Liver (tissue), 9 donors: Measurements from ENCODE around the gene GUCA2A. TPM values are rescaled to one million over a fixed set of nuclear protein-coding genes. Genes with fewer than 3 reads are reported as not detected.

ENCODE experiments used
- DNase-seq: peaks from one replicate; pipeline ENCODE4 v3.0.0-alpha.2; 2017; ENCODE audit warnings: low spot score
- H3K27ac ChIP-seq, 2 donors: one replicate each; pipeline ENCODE4 v1.7.0; 2013; ENCODE audit warnings: inconsistent platforms in 2 of 2, low read length in 2 of 2, control low read depth in 1 of 2, low read depth in 1 of 2, mild to moderate bottlenecking in 1 of 2
- H3K27me3 ChIP-seq, 4 donors: one replicate each; pipeline versions ENCODE4 v1.6.1 to v1.7.0; 2013; ENCODE audit warnings: low read length in 3 of 4, inconsistent platforms in 1 of 4, mild to moderate bottlenecking in 1 of 4, moderate library complexity in 1 of 4; ENCODE audit not compliant: control insufficient read depth in 4 of 4, insufficient read depth in 4 of 4
- H3K36me3 ChIP-seq, 4 donors: one replicate each; pipeline versions ENCODE4 v1.6.1 to v1.7.0; 2013; ENCODE audit warnings: low read length in 3 of 4, mild to moderate bottlenecking in 3 of 4, low read depth in 1 of 4, moderate library complexity in 1 of 4; ENCODE audit not compliant: control insufficient read depth in 4 of 4, insufficient read depth in 3 of 4
- H3K4me1 ChIP-seq, 4 donors: one replicate each; pipeline versions ENCODE4 v1.6.1 to v1.7.0; 2013; ENCODE audit warnings: low read length in 3 of 4, mild to moderate bottlenecking in 3 of 4, moderate library complexity in 1 of 4; ENCODE audit not compliant: control insufficient read depth in 4 of 4, insufficient read depth in 4 of 4
- H3K4me3 ChIP-seq, 3 donors: one replicate each; pipeline versions ENCODE4 v1.6.1 to v1.7.0; 2013; ENCODE audit warnings: low read length in 3 of 3, control low read depth in 1 of 3, low read depth in 1 of 3, mild to moderate bottlenecking in 1 of 3
- H3K9ac ChIP-seq, 2 donors: one replicate each; pipeline ENCODE4 v1.7.0; 2013; ENCODE audit warnings: low read length in 2 of 2, mild to moderate bottlenecking in 2 of 2, moderate library complexity in 2 of 2, control low read depth in 1 of 2, low read depth in 1 of 2
- H3K9me3 ChIP-seq, 4 donors: one replicate each; pipeline versions ENCODE4 v1.6.1 to v1.7.0; 2013; ENCODE audit warnings: low read length in 3 of 4; ENCODE audit not compliant: control insufficient read depth in 4 of 4
- CTCF ChIP-seq: fragments of 150-350 bp; IDR thresholded peaks from 2 replicates; pipeline ENCODE4 v1.5.1; 2017; ENCODE audit warnings: improper control_type of control experiment, low read depth, low read length; ENCODE audit not compliant: missing input control
- EGR1 ChIP-seq, 2 donors: IDR thresholded peaks; 2 replicates each; pipeline ENCODE4 v1.6.1; 2016 to 2018; ENCODE audit warnings: antibody characterized with exemption in 2 of 2, low read depth in 2 of 2
- FOXA1 ChIP-seq: IDR thresholded peaks from 2 replicates; pipeline ENCODE4 v1.6.1; 2016; ENCODE audit warnings: antibody characterized with exemption
- FOXA2 ChIP-seq: IDR thresholded peaks from 2 replicates; pipeline ENCODE4 v1.6.1; 2016; ENCODE audit warnings: antibody characterized with exemption
- GABPA ChIP-seq, 2 donors: IDR thresholded peaks in 1 of 2; conservative IDR thresholded peaks in 1 of 2; 2 replicates each; pipeline ENCODE4 v1.6.1; 2016; ENCODE audit warnings: antibody characterized with exemption in 2 of 2, mild to moderate bottlenecking in 1 of 2, moderate library complexity in 1 of 2
- HNF4A ChIP-seq, 2 donors: conservative IDR thresholded peaks; 2 replicates each; pipeline ENCODE4 v1.6.1; 2016; ENCODE audit warnings: antibody characterized with exemption in 2 of 2, mild to moderate bottlenecking in 2 of 2
- JUND ChIP-seq, 2 donors: IDR thresholded peaks; 2 replicates each; pipeline ENCODE4 v1.6.1; 2016; ENCODE audit warnings: antibody characterized with exemption in 2 of 2
- RXRA ChIP-seq, 2 donors: IDR thresholded peaks; 2 replicates each; pipeline ENCODE4 v1.6.1; 2017 to 2018; ENCODE audit warnings: antibody characterized with exemption in 2 of 2, mild to moderate bottlenecking in 1 of 2
- SP1 ChIP-seq: IDR thresholded peaks from 2 replicates; pipeline ENCODE4 v1.6.1; 2018; ENCODE audit warnings: antibody characterized with exemption, mild to moderate bottlenecking
- WGBS: extraction: QIAGEN DNeasy Blood & Tissue Kit; methylation state at CpG from one replicate; pipeline ENCODE4 v1.1.7; 2013; 5-methylcytosine and 5-hydroxymethylcytosine counted together
- polyA plus RNA-seq, 2 donors: library from polyadenylated mRNA; stranded (reverse) in 1 of 2; unstranded in 1 of 2; fragments of 200-250 nt in 1 of 2; fragments of >200 nt in 1 of 2; fragmentation: Nextera tagmentation in 1 of 2; extraction: Ambion mirVana in 1 of 2; gene quantifications; one replicate each; pipeline versions ENCODE4 v1.2.1 to v1.2.3, GENCODE V29; 2013 to 2015
- total RNA-seq, 2 donors: library from RNA; depleted of rRNA; stranded (reverse); fragments of >200 nt; gene quantifications; one replicate each; pipeline ENCODE4 v1.2.3, GENCODE V29; 2014
- TF ChIP-seq, protein P1 (sequence below): IDR thresholded peaks from 2 replicates; pipeline ENCODE4 v1.6.1; 2016; ENCODE audit warnings: antibody characterized with exemption
- TF ChIP-seq, protein P2 (sequence below): IDR thresholded peaks from 2 replicates; pipeline ENCODE4 v1.6.1; 2016; ENCODE audit warnings: antibody characterized with exemption, mild to moderate bottlenecking
- donor health status: healthy.
- donor health status: healthy.
- donor health status: healthy.
- donor health status: healthy.
- donor health status: healthy.

The GUCA2A gene
- total and polyA plus RNA-seq, 4 donors, result not detected

DNA sequence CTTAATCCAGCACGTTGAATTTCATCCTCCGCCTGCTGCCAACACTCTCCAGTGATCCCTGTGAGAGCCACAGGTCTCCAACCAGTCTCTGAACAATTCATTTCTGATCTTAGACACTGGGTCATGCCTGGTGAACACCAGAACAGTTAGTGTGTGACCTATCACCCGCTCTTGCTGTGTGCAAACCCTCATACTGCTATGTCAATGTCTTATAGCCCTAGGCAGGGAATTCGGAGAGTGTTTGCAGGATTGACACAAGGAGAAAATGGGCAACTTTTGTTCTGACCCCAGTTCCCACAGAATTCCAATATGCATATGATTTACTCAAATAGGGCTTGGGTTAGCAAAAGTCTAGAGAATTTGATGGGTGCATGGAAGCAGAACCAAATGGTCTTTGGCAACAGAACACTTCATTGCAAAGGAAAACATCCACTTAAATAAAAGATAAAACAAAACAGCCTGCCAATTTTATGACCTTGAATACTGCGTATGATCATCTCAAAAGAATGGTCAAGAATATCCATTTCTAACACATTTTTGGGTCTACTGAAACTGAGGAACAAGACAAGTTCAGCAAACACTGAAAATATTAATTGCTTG is 34.4 kb downstream of the GUCA2A start:
- 84% methylated on average over 5 of the region's 5 CpGs for WGBS
- TF ChIP-seq RXRA (IDR thresholded peaks at IDR 0.05) (no peak), HNF4A (conservative IDR thresholded peaks at IDR 0.05) (no peak), FOXA1 (no peak), EGR1 (IDR thresholded peaks at IDR 0.05; ENCODE audit: low read depth in 2 of 2) (no peak), FOXA2 (no peak)
- TF ChIP-seq, protein P1, sequence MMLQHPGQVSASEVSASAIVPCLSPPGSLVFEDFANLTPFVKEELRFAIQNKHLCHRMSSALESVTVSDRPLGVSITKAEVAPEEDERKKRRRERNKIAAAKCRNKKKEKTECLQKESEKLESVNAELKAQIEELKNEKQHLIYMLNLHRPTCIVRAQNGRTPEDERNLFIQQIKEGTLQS, result no peak
- DNase-seq, result no peak
- no peaks in the 10 kb centered on the region for H3K36me3 ChIP-seq
- H3K9ac ChIP-seq, result no peak overlapping the region
- H3K27ac ChIP-seq, result no peak overlapping the region
- no peaks in the 10 kb centered on the region for H3K4me1 ChIP-seq
- no peak overlapping the region for H3K4me3 ChIP-seq
- H3K27me3 ChIP-seq, result no peaks in the 10 kb centered on the region
- H3K9me3 ChIP-seq, result no peaks in the 10 kb centered on the region

- Histone ChIP-seq H3K27ac (no peak overlapping the region), H3K9ac (no peak overlapping the region)
Measured at GRCh38 chr1:42128964-42129363, 35.6 kb downstream of the GUCA2A start.

More at GRCh38 chr1:42128964-42129363, 35.6 kb downstream of the GUCA2A start:
- no peak for DNase-seq
- Histone ChIP-seq H3K4me3 (no peak overlapping the region), H3K36me3 (no peaks in the 10 kb centered on the region), H3K9me3 (no peaks in the 10 kb centered on the region), H3K4me1 (no peaks in the 10 kb centered on the region), H3K27me3 (no peaks in the 10 kb centered on the region)
- WGBS, result 81% methylated on average over 3 of the region's 3 CpGs
- no peak for TF ChIP-seq CTCF
- no peak for TF ChIP-seq SP1
- no peak for TF ChIP-seq GABPA (IDR thresholded peaks at IDR 0.05 in 1 of 2, conservative IDR thresholded peaks at IDR 0.05 in 1 of 2)
- no peak for TF ChIP-seq RXRA (IDR thresholded peaks at IDR 0.05)
- no peak for TF ChIP-seq JUND (IDR thresholded peaks at IDR 0.05)
- TF ChIP-seq, protein P2, sequence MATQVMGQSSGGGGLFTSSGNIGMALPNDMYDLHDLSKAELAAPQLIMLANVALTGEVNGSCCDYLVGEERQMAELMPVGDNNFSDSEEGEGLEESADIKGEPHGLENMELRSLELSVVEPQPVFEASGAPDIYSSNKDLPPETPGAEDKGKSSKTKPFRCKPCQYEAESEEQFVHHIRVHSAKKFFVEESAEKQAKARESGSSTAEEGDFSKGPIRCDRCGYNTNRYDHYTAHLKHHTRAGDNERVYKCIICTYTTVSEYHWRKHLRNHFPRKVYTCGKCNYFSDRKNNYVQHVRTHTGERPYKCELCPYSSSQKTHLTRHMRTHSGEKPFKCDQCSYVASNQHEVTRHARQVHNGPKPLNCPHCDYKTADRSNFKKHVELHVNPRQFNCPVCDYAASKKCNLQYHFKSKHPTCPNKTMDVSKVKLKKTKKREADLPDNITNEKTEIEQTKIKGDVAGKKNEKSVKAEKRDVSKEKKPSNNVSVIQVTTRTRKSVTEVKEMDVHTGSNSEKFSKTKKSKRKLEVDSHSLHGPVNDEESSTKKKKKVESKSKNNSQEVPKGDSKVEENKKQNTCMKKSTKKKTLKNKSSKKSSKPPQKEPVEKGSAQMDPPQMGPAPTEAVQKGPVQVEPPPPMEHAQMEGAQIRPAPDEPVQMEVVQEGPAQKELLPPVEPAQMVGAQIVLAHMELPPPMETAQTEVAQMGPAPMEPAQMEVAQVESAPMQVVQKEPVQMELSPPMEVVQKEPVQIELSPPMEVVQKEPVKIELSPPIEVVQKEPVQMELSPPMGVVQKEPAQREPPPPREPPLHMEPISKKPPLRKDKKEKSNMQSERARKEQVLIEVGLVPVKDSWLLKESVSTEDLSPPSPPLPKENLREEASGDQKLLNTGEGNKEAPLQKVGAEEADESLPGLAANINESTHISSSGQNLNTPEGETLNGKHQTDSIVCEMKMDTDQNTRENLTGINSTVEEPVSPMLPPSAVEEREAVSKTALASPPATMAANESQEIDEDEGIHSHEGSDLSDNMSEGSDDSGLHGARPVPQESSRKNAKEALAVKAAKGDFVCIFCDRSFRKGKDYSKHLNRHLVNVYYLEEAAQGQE, result no peak
